CD4-positive, alpha-beta T cell treated with Interleukin-17A for 4 hours (primary cell): ENCODE measurements around the gene ANP32B.
"Not testable (repeated sequence)": the region's sequence is repeated elsewhere in the genome, so short reads cannot be mapped to it uniquely, and the experiment has no call there.

Experiments
- DNase-seq: peaks from one replicate; pipeline ENCODE4 v3.0.0-alpha.2; 2020; ENCODE audit warnings: mixed read lengths

The ANP32B gene

GRCh38 chr9:97982683-97983588 is at the start of gene ANP32B:
TSS of gene ANP32B (plus strand) at chr9:97983341. CDS start at chr9:97983556, 215 bp downstream.
- peak; percentile 96 for DNase-seq

- DNase-seq: peak; percentile 37
Measured at GRCh38 chr9:97934321-97935115, 48.6 kb upstream of the ANP32B start.

- no peak for DNase-seq
Measured at GRCh38 chr9:97935276-97935675, 47.9 kb upstream of the ANP32B start.

DNA sequence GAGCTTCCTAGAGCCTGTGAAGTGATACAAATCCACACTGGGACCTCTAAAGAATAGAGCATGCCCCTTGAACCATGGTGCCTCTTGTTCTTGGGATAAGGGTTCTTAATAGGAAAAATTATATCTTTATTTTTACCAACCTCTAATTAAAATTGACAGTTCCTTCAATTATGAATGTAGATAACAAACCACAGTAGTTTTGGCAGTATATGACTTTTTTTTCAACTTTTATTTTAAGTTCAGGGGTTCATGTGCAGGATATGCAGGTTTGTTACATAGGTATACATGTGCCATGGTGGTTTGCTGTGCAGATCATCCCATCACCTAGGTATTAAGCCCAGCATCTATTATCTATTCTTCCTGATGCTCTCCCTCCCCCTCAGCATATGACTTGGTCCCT is 46.1 kb upstream of the ANP32B start:
- DNase-seq: no peak

DNA sequence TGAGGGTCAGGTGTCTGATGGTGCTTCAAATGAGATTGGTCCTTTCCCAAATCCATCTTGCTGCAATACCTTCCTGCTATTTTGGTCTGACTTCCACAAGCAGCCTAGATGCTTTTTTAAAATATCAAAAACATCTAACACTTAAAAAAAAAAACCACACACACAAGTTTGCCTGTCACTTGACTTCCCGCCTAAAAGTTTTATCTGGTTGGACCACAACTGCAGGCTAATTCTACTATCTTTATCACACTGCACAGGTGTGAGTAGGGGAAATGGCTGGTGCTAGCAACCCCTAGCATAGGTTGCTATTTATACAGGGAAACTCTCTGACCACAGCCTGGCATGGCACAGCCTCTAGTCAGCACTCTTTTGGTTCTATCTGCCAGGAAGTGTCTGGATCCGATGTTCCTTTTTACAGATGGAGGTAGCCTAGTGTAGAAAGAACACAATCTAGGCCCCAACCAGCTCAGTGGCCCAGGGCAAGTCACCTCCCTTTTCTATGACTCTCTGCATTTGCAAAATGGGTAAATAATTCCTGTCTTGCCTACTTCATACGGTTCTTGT is 45.0 kb upstream of the ANP32B start, which contains the start of gene HEMGN:
Gene HEMGN (minus strand): TSS at position 92 of the 564 bp plus-strand sequence. CDS start 36 bp downstream, at position 56.
- DNase-seq: peak; percentile 50

- no peak for DNase-seq
Measured at GRCh38 chr9:97940233-97940632, 42.9 kb upstream of the ANP32B start.

GRCh38 chr9:97940741-97941140 is 42.4 kb upstream of the ANP32B start:
- DNase-seq: no peak

DNA sequence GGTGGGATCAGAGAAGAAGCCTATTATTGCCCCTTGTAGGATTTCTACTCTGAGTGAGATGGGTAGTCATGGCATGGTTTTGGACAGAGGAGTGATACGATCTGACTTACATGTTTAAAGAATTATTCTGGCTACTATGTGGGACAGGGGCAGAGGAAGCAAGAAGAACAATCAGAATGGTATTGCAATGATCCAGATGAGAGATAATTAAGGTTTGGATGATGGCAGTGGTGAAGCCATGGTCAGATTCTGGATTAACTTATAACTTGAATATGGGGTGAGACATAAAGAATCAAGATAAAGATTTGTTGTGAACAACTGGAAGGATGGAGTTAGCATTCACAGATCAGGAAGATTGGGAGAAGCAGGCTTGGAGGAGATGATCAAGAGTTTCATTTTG is 41.8 kb upstream of the ANP32B start:
- DNase-seq: no peak

- DNase-seq: no peak
Measured at GRCh38 chr9:97943308-97943855, 39.8 kb upstream of the ANP32B start.

- DNase-seq: no peak
Measured at GRCh38 chr9:97944612-97945011, 38.5 kb upstream of the ANP32B start.

- DNase-seq: not testable (repeated sequence)
Measured at GRCh38 chr9:97945470-97945869, 37.7 kb upstream of the ANP32B start.

GRCh38 chr9:97947094-97947493 is 36.0 kb upstream of the ANP32B start:
- not testable (repeated sequence) for DNase-seq

DNA sequence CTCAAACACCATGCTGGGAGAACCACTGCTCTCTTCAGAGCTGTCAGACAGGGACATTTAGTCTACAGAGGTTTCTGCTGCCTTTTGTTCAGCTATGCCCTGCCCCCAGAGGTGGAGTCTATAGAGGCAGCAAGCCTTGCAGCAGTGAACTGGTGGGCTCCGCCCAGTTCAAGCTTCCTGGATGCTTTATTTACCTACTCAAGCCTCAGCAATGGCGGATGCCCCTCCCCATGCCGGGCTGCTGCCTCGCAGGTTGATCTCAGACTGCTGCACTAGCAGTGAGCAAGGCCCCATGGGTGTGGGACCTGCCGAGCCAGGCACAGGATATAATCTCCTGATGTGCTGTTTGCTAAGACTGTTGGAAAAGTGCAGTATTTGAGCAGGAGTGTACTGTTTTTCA is 32.3 kb upstream of the ANP32B start:
- not testable (repeated sequence) for DNase-seq

GRCh38 chr9:97954550-97954989 is 28.6 kb upstream of the ANP32B start:
- DNase-seq: peak; percentile 72

DNA sequence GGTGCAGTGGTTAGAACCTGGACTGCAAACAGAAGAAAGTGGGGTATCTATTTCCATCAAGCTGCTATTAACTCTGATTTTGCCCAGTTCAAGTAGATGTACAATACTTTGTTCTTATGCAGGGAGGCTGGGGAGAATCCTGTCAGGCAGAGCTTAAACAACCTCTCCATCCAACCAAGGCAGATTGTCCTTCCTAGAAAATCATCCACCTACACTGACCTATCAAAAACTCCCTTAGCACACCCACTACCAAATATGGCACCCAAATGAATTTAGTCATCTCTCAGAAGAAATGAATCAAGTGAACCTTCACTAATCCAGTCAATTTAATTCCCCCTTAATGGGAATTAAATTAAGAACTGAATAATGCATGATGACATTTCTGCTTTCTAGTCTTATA is 26.8 kb upstream of the ANP32B start:
- no peak for DNase-seq

DNA sequence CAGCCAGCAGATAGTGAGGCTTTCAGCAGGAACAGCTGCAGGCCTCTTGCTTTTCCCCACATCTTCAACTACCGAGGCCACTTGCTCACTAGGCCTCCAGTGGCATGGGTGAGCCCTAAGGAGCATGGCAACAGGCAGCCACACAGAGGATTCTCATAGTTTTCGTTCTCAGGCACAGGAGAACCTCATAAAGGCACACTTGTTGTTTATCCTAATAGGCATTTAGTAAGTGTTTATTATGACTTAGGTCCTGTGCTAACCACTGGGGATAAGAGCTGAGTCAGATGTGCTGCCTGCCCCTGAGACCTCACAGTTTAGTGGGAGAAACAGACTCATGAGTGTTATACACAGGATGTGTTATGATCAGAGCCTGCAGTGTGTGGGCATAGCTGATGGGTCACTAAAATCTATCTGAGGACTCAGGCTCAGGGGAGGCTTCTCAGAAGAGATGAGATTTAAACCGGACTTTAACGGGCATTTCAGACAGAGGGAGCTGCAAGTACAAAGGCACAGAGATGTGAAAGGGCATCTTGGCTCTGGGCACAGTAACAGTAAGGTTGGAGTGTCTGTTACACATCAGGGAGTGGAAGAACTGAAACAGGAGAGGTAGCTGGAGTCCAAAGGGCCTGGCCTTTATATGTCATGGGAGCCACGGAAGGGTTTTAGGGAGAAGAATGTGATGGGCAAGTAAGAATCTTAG is 24.2 kb upstream of the ANP32B start:
- no peak for DNase-seq

GRCh38 chr9:97959585-97959984 is 23.6 kb upstream of the ANP32B start:
- no peak for DNase-seq

GRCh38 chr9:97960678-97961328 is 22.3 kb upstream of the ANP32B start:
- not testable (repeated sequence) for DNase-seq

GRCh38 chr9:97961361-97961760 is 21.8 kb upstream of the ANP32B start:
- no peak for DNase-seq

DNA sequence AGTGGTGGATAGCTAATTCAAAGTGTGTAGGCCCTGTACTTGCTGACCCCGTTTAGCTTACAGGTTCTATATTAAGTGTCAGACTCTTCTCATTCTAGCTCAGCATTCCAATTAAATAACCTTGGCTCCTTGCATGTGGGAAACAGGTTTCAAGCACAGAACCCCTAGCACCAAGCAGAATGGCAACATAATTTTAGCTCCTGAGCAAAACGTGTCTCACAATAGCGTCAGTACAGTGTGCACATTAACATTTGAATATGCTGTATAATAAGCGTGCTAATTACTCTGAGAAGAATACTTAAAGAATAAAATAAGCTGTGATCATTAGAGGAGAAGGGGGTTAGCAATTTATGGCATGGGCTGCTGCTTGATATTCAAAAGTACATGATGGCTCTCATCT is 21.0 kb upstream of the ANP32B start:
- no peak for DNase-seq

GRCh38 chr9:97962575-97962974 is 20.6 kb upstream of the ANP32B start:
- DNase-seq: no peak

DNA sequence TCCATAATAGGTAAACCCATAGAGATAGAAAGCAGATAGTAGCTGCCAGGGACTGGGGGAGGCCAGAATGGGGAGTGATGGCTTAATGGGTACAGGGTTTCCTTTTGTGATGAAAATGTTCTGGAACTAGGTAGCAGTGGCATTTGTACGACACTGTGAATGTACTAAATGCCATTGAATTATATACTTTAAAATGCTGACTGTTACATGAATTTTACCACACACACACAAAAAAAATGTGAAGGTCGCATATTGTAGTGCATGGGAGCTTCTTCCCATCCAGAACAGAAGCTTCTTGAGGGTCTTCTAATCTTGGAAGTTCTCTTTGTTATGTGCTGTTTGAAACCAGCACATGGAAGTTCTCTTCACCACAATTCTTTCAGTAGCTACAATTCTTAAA is 19.9 kb upstream of the ANP32B start:
- DNase-seq: no peak
